GM12878 (cell line): Measurements from ENCODE around the gene SOD2. TPM values are rescaled to one million over a fixed set of nuclear protein-coding genes. Genes with fewer than 3 reads are reported as not detected.

Experiments used
- BCL11A ChIP-seq: IDR thresholded peaks from 2 replicates; pipeline ENCODE4 v1.6.1; 2011; ENCODE audit warnings: low read depth, low read length
- CEBPB ChIP-seq, 2 experiments: fragments of 150-350 bp in 1 of 2; IDR thresholded peaks; 2 replicates each; pipeline ENCODE4 v1.6.1; 2012 to 2014; ENCODE audit warnings: low read depth in 2 of 2, low read length in 2 of 2, borderline replicate concordance in 1 of 2, inconsistent platforms in 1 of 2
- CHD4 ChIP-seq: fragments of 200-600 bp; sonication (generic); IDR thresholded peaks from 2 replicates; pipeline ENCODE4 v1.6.1; 2016; ENCODE audit warnings: mild to moderate bottlenecking
- EGR1 ChIP-seq, 2 experiments: IDR thresholded peaks; 1 replicate in 1 of 2; 2 replicates in 1 of 2; pipeline ENCODE4 v1.6.1; 2011 to 2012; ENCODE audit warnings: low read depth in 2 of 2, low read length in 2 of 2, borderline replicate concordance in 1 of 2, mild to moderate bottlenecking in 1 of 2, moderate library complexity in 1 of 2
- EP300 ChIP-seq, 2 experiments: fragments of 150-350 bp in 1 of 2; IDR thresholded peaks; 2 replicates each; pipeline ENCODE4 v1.6.1; 2011 to 2012; ENCODE audit warnings: low read depth in 2 of 2, low read length in 2 of 2, borderline replicate concordance in 1 of 2, improper control_type of control experiment in 1 of 2, inconsistent platforms in 1 of 2; ENCODE audit not compliant: control insufficient read depth in 1 of 2
- FOXK2 ChIP-seq: fragments of 450-650 bp; IDR thresholded peaks from 2 replicates; pipeline ENCODE4 v1.6.1; 2017; ENCODE audit warnings: mild to moderate bottlenecking, moderate library complexity
- FOXM1 ChIP-seq: IDR thresholded peaks from 2 replicates; pipeline ENCODE4 v1.6.1; 2012; ENCODE audit warnings: low read depth, mild to moderate bottlenecking, inconsistent platforms, low read length, moderate library complexity
- GABPA ChIP-seq: IDR thresholded peaks from 2 replicates; pipeline ENCODE4 v1.6.1; 2014; ENCODE audit warnings: antibody characterized with exemption, low read depth, mild to moderate bottlenecking, inconsistent platforms
- GATAD2B ChIP-seq: fragments of 450-650 bp; conservative IDR thresholded peaks from 2 replicates; pipeline ENCODE4 v1.6.1; 2017; ENCODE audit warnings: low read depth, mild to moderate bottlenecking, moderate library complexity
- JUND ChIP-seq: IDR thresholded peaks from 2 replicates; pipeline ENCODE4 v1.6.1; 2012; ENCODE audit warnings: low read depth, mild to moderate bottlenecking, low read length, improper control_type of control experiment, moderate library complexity
- MEF2A ChIP-seq: IDR thresholded peaks from 2 replicates; pipeline ENCODE4 v1.6.1; 2011; ENCODE audit warnings: low read depth, mild to moderate bottlenecking, low read length, moderate library complexity; ENCODE audit not compliant: insufficient read depth
- NFYB ChIP-seq: IDR thresholded peaks from 2 replicates; pipeline ENCODE4 v1.6.1; 2011; ENCODE audit warnings: low read depth, mild to moderate bottlenecking, low read length, improper control_type of control experiment, moderate library complexity; ENCODE audit not compliant: insufficient read depth
- NR2C2 ChIP-seq: IDR thresholded peaks from 2 replicates; pipeline ENCODE4 v1.6.1; 2011; ENCODE audit warnings: borderline replicate concordance, low read depth; ENCODE audit not compliant: control insufficient read depth, insufficient read length
- PAX5 ChIP-seq: IDR thresholded peaks from 2 replicates; pipeline ENCODE4 v1.6.1; 2011; ENCODE audit warnings: low read depth, low read length, borderline replicate concordance
- PAX8 ChIP-seq: fragments of 450-650 bp; IDR thresholded peaks from 2 replicates; pipeline ENCODE4 v1.6.1; 2017; ENCODE audit warnings: mild to moderate bottlenecking, moderate library complexity
- RBBP5 ChIP-seq: fragments of 200-600 bp; sonication (generic); conservative IDR thresholded peaks from 2 replicates; pipeline ENCODE4 v1.6.1; 2016
- RCOR1 ChIP-seq: conservative IDR thresholded peaks from 2 replicates; pipeline ENCODE4 v1.6.1; 2012; ENCODE audit warnings: low read depth, low read length, improper control_type of control experiment
- SMAD1 ChIP-seq: fragments of 450-650 bp; IDR thresholded peaks from 2 replicates; pipeline ENCODE4 v1.6.1; 2018; ENCODE audit warnings: mild to moderate bottlenecking, low read depth; ENCODE audit not compliant: partially characterized antibody
- SP1 ChIP-seq: IDR thresholded peaks from one replicate; pipeline ENCODE4 v1.6.1; 2011; ENCODE audit warnings: low read depth, low read length
- ZNF217 ChIP-seq: fragments of 450-650 bp; IDR thresholded peaks from 2 replicates; pipeline ENCODE4 v1.6.1; 2017; ENCODE audit warnings: antibody characterized with exemption, mild to moderate bottlenecking
- polyA plus RNA-seq, 11 experiments: library from polyadenylated mRNA; depleted of rRNA in 4 of 11; unstranded in 6 of 11; stranded (reverse) in 5 of 11; fragments of >200 nt; fragmentation: Nextera tagmentation in 4 of 11; fragmentation: Illumina TruSeq in 1 of 11; extraction: Ambion mirVana in 4 of 11; extraction: Trizol in 1 of 11; gene quantifications; 1 replicate in 1 of 11; 2 replicates in 10 of 11; pipeline versions ENCODE4 v1.2.1 to v1.2.3, GENCODE V29; 2011 to 2016; ENCODE audit warnings: inconsistent platforms in 2 of 11, missing spikeins in 2 of 11, low read depth in 1 of 11
- total RNA-seq, 4 experiments: library from RNA; depleted of rRNA in 3 of 4; stranded (reverse); fragments of >200 nt in 3 of 4; fragmentation: Illumina TruSeq in 1 of 4; extraction: Trizol in 1 of 4; gene quantifications; 2 replicates each; pipeline versions ENCODE4 v1.2.1 to v1.2.3, GENCODE V29; 2013 to 2021
- TF ChIP-seq, protein P1 (sequence below): fragments of 450-650 bp; formaldehyde crosslinking; IDR thresholded peaks from 2 replicates; pipeline ENCODE4 v1.4.0; 2020; ENCODE audit warnings: mild to moderate bottlenecking, moderate library complexity
- TF ChIP-seq, protein P2 (sequence below): fragments of 450-650 bp; IDR thresholded peaks from 2 replicates; pipeline ENCODE4 v1.6.1; 2016; ENCODE audit warnings: mild to moderate bottlenecking
- TF ChIP-seq, protein P3 (sequence below): fragments of 450-650 bp; conservative IDR thresholded peaks from 2 replicates; pipeline ENCODE4 v1.6.1; 2017; ENCODE audit warnings: mild to moderate bottlenecking, moderate library complexity

The SOD2 gene
- total and polyA plus RNA-seq, 10 of the 15 experiments (the other 5 are each of a cell fraction or from before 2014, with no cell fraction given) = 12.1 to 55.8 (median 39.1) TPM

DNA sequence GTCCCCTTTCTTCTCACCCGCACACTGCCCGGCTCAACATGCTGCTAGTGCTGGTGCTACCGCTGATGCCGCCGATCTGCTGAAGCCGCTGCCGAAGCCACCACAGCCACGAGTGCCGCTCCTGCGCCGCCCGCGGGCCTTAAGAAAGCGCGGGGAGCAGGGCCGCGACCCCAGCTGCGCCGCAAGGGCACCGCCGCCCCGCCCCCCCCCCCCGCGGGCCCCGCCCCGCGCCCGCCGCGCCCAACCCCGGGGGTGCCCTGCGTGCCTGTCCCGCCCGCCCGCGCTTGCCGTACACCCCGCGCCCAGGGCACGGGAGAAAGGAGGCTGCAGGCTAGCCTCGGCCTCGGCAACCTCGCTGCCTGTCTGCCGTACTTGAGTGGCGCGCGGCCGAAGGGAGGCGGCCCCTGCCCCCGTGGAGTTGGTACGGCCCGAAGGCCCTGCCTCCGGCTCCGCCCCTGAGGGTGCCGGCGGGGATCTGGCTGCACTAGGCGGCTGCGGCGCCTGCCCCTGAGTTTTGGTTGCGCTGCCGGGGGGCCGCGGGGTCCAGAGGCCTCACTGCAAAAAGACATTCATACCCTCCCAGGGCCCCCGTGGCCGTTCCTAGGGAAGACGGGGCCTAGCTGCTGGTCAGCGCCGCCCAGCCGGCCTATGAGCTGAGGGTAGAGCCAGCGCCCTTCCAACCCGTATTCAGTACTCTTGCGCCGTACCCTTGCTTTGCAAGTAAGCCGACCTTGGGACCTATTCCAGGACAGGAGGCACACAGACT is at the start of gene SOD2 (continued):
- TF ChIP-seq RCOR1 (no peak), SMAD1 (no peak), PAX5 (no peak), FOXK2 (peak; percentile 97), JUND (peak; percentile 98), EP300 (IDR thresholded peaks at IDR 0.05; ENCODE audit: borderline replicate concordance in 1 of 2, control insufficient read depth in 1 of 2, low read depth in 2 of 2, low read length in 2 of 2) (no peak), SP1 (peak; percentile 68), ZNF217 (no peak), EGR1 (IDR thresholded peaks at IDR 0.05; ENCODE audit: borderline replicate concordance in 1 of 2, low read depth in 2 of 2, low read length in 2 of 2) (peak in 1 of 2 experiments; percentile 26; a peak in 1 of 3 replicates), RBBP5 (no peak), CHD4 (no peak), NR2C2 (no peak), NFYB (no peak), PAX8 (no peak), BCL11A (no peak), CEBPB (IDR thresholded peaks at IDR 0.05; ENCODE audit: borderline replicate concordance in 1 of 2, low read depth in 2 of 2, low read length in 2 of 2) (no peak), FOXM1 (no peak), GATAD2B (0 out of 2 replicates have a peak, but pooled peaks have one; percentile 44), GABPA (no peak), MEF2A (no peak)
- TF ChIP-seq, protein P1, sequence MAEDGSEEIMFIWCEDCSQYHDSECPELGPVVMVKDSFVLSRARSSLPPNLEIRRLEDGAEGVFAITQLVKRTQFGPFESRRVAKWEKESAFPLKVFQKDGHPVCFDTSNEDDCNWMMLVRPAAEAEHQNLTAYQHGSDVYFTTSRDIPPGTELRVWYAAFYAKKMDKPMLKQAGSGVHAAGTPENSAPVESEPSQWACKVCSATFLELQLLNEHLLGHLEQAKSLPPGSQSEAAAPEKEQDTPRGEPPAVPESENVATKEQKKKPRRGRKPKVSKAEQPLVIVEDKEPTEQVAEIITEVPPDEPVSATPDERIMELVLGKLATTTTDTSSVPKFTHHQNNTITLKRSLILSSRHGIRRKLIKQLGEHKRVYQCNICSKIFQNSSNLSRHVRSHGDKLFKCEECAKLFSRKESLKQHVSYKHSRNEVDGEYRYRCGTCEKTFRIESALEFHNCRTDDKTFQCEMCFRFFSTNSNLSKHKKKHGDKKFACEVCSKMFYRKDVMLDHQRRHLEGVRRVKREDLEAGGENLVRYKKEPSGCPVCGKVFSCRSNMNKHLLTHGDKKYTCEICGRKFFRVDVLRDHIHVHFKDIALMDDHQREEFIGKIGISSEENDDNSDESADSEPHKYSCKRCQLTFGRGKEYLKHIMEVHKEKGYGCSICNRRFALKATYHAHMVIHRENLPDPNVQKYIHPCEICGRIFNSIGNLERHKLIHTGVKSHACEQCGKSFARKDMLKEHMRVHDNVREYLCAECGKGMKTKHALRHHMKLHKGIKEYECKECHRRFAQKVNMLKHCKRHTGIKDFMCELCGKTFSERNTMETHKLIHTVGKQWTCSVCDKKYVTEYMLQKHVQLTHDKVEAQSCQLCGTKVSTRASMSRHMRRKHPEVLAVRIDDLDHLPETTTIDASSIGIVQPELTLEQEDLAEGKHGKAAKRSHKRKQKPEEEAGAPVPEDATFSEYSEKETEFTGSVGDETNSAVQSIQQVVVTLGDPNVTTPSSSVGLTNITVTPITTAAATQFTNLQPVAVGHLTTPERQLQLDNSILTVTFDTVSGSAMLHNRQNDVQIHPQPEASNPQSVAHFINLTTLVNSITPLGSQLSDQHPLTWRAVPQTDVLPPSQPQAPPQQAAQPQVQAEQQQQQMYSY (CRISPR knock-in tag) = no peak
- TF ChIP-seq, protein P2, sequence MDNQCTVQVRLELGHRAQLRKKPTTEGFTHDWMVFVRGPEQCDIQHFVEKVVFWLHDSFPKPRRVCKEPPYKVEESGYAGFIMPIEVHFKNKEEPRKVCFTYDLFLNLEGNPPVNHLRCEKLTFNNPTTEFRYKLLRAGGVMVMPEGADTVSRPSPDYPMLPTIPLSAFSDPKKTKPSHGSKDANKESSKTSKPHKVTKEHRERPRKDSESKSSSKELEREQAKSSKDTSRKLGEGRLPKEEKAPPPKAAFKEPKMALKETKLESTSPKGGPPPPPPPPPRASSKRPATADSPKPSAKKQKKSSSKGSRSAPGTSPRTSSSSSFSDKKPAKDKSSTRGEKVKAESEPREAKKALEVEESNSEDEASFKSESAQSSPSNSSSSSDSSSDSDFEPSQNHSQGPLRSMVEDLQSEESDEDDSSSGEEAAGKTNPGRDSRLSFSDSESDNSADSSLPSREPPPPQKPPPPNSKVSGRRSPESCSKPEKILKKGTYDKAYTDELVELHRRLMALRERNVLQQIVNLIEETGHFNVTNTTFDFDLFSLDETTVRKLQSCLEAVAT = no peak; the same call in 1 of the 2 replicates
- TF ChIP-seq, protein P3, sequence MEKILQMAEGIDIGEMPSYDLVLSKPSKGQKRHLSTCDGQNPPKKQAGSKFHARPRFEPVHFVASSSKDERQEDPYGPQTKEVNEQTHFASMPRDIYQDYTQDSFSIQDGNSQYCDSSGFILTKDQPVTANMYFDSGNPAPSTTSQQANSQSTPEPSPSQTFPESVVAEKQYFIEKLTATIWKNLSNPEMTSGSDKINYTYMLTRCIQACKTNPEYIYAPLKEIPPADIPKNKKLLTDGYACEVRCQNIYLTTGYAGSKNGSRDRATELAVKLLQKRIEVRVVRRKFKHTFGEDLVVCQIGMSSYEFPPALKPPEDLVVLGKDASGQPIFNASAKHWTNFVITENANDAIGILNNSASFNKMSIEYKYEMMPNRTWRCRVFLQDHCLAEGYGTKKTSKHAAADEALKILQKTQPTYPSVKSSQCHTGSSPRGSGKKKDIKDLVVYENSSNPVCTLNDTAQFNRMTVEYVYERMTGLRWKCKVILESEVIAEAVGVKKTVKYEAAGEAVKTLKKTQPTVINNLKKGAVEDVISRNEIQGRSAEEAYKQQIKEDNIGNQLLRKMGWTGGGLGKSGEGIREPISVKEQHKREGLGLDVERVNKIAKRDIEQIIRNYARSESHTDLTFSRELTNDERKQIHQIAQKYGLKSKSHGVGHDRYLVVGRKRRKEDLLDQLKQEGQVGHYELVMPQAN = peak; percentile 91
